ES-I3 (cell line): ENCODE data around the gene DPY19L3.
"Not testable (repeated sequence)": the region's sequence is repeated elsewhere in the genome, so short reads cannot be mapped to it uniquely, and the experiment has no call there.

ENCODE experiments used
- H3K36me3 ChIP-seq: 2 replicates; pipeline ENCODE4 v1.6.1; 2013; ENCODE audit warnings: mild to moderate bottlenecking, low read length, control low read depth, moderate library complexity; ENCODE audit not compliant: insufficient read depth
- H3K4me1 ChIP-seq: 2 replicates; pipeline ENCODE4 v1.6.1; 2013; ENCODE audit warnings: mild to moderate bottlenecking, control low read depth, low read length; ENCODE audit not compliant: insufficient read depth
- H3K9ac ChIP-seq: 2 replicates; pipeline ENCODE4 v1.6.1; 2013; ENCODE audit warnings: low read depth, mild to moderate bottlenecking, low read length, moderate library complexity
- H3K9me3 ChIP-seq: 2 replicates; pipeline ENCODE4 v1.6.1; 2013; ENCODE audit warnings: mild to moderate bottlenecking, low read length, moderate library complexity; ENCODE audit not compliant: control insufficient read depth, insufficient read depth

The DPY19L3 gene

DNA sequence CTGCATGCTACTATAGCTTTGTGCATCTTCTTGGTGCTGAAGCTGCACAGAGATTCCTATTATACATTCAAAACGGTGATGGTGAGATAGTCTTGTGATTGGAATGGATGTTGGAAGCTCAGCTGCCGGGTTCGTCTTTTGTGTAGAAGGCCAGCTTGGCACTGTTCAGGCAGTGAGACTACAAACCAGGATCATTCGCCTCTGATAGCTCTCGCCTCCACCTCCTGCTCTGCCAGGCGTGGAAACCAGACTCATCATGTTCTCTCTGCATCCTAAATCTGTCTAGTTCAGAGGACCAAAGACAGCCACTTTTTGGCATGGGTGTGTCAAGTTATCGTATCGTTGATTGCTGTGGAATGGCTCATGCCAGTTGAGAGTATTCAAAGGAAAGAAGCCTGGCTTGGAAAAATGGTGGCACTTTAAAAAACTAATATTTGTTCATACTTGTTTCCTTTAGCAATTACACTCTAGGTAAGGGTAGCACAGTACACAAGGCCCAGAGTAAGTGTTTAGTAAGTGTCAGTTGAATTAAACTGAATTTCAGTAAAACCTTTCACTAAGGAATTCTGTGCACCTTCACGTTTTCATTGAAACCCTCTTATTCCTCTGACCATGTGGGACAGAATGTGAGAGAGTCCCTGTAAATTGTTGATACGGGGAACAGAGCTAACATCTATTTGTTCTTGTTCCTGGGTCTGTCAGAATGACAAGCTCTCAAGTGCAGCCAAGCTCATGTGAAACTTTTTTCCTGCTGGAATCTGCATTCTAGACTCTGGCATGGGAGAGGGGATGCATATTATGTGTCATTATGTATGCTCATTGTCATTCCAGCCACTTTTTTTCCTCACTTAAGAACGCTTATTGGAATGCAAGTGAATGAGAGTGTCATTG lies 69.8 kb downstream of the DPY19L3 start:
- H3K4me1 ChIP-seq: no peaks in the 10 kb centered on the region; the same call in 1 of the 2 replicates
- no peak overlapping the region for H3K9ac ChIP-seq
- H3K9me3 ChIP-seq: no peaks in the 10 kb centered on the region
- peaks cover 4% of the 10 kb centered on the region; the same call in 1 of the 2 replicates for H3K36me3 ChIP-seq

DNA sequence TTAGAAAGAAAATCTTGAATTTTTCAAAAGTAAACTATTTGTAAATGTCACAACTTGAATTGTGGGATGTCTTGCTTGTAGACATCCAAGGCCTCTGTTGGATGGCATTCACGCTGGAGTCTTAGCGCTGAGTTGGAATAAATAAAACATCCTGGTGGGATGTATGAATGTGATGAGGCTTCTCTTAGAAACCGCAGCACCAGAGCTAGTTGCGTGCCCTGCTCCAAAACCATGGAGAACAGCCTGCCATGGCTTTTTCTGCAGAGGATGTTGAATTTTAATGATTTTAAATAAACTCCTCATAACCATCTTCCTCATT lies 70.4 kb downstream of the DPY19L3 start:
- Histone ChIP-seq H3K9me3 (no peaks in the 10 kb centered on the region), H3K4me1 (no peaks in the 10 kb centered on the region; the same call in 1 of the 2 replicates), H3K36me3 (peaks cover 9% of the 10 kb centered on the region; the same call in 1 of the 2 replicates)

DNA sequence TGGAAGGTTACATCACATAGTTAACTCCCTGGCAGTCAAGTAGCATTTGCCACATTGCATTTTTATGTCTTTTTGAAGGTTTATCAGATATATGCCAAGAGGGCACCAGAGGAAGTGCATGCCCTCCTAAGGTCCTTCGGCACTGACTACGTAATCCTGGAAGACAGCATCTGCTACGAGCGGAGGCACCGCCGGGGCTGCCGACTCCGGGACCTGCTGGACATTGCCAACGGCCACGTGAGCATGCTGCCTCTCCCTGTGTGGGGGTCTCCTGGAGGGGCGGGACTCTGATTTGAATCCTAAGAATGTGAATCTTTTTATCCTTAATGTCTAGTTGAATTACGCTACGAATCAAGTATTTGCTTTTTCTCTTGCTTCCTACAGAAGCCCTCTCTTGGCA lies 74.8 kb downstream of the DPY19L3 start:
- Histone ChIP-seq H3K9ac (no peak overlapping the region), H3K4me1 (no peaks in the 10 kb centered on the region; the same call in 1 of the 2 replicates), H3K36me3 (peaks cover 22% of the 10 kb centered on the region), H3K9me3 (no peaks in the 10 kb centered on the region)

More for the DNA sequence above, 70.4 kb downstream of the DPY19L3 start:
- H3K9ac ChIP-seq: no peak overlapping the region

GRCh38 chr19:32483574-32483973 lies 78.0 kb downstream of the DPY19L3 start:
- H3K9me3 ChIP-seq: 0 out of 2 replicates have a peak, but pooled peaks cover 4% of the 10 kb centered on the region
- no peak overlapping the region for H3K9ac ChIP-seq
- H3K36me3 ChIP-seq: peaks cover 22% of the 10 kb centered on the region
- H3K4me1 ChIP-seq: no peaks in the 10 kb centered on the region

DNA sequence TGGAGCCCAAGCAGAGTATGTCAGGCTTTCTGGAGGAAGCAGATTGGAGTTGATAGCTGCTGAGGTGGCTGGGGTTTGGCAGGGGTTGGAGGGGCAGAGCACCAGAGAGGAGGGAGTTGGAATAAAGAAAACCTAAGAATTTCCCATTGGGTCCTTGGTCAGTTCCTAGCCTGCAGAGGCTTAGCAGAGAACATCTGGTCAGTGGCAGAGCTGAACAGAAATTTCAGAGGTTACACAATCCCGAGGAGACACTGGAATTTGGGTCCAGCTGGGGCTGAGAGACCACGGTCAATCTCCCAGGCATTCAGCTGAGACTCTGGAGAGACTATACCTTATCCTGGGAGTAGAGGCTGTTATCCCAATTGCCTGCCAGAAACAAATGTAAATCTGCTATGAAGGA lies 84.4 kb downstream of the DPY19L3 start:
- H3K9ac ChIP-seq: no peak overlapping the region
- H3K4me1 ChIP-seq: no peaks in the 10 kb centered on the region

DNA sequence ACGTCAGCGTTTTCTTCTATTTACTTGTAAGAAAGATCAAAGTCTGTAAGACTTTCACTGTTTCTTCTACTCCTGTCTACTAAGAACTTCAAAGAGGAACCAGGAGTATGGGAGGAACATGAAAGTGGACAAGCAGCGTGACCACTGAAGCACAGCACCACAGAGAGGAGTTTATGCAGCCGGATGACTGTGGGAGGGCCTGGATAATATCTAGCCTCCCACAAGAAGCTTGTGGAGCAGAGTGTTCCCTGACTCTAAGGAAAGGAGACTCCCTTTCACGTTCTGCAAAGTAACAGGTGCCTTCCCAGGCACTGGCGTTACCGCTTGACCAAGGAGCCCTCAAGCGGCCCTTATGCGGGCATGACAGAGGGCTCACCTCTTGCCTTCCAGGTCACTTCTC lies 91.8 kb downstream of the DPY19L3 start:
- H3K4me1 ChIP-seq: no peaks in the 10 kb centered on the region
- no peaks in the 10 kb centered on the region for H3K9me3 ChIP-seq
- H3K36me3 ChIP-seq: no peaks in the 10 kb centered on the region
- H3K9ac ChIP-seq: no peak overlapping the region

More for the DNA sequence above, 84.4 kb downstream of the DPY19L3 start:
- Histone ChIP-seq H3K9me3 (0 out of 2 replicates have a peak, but pooled peaks cover 4% of the 10 kb centered on the region), H3K36me3 (no peaks in the 10 kb centered on the region; the same call in none of the 2 replicates)

GRCh38 chr19:32498648-32499200 lies 93.2 kb downstream of the DPY19L3 start:
- Histone ChIP-seq H3K4me1 (no peaks in the 10 kb centered on the region), H3K36me3 (no peaks in the 10 kb centered on the region), H3K9me3 (no peaks in the 10 kb centered on the region), H3K9ac (no peak overlapping the region)

GRCh38 chr19:32512498-32512897 lies 106.9 kb downstream of the DPY19L3 start:
- not testable (repeated sequence) for H3K4me1 ChIP-seq, H3K36me3 ChIP-seq, H3K9me3 ChIP-seq, H3K9ac ChIP-seq

GRCh38 chr19:32519023-32519422 lies 113.5 kb downstream of the DPY19L3 start:
- Histone ChIP-seq H3K4me1 (no peaks in the 10 kb centered on the region), H3K36me3 (no peaks in the 10 kb centered on the region), H3K9me3 (0 out of 2 replicates have a peak, but pooled peaks cover 2% of the 10 kb centered on the region), H3K9ac (no peak overlapping the region)

DNA sequence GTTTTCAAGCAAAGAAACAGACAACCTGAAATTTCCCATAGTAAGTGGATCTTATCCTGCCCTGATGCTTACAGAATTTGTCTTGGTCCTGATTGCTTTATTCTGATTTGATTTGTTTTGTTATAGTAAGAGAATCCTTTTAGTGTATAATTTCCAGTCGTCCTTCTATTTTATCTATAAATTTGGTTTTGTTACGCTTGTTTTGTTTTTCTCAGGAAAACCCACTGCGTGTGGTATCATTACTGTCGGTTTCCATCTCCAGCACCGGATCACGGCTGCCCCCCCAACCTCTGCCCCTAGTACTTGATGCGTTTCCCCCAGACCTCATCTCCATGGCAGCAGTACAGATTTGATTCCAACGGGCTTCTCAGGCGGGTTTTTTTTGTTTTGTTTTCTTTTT lies 117.4 kb downstream of the DPY19L3 start:
- Histone ChIP-seq H3K4me1 (no peaks in the 10 kb centered on the region), H3K9me3 (no peaks in the 10 kb centered on the region), H3K9ac (no peak overlapping the region), H3K36me3 (no peaks in the 10 kb centered on the region)

GRCh38 chr19:32526895-32527294 lies 121.3 kb downstream of the DPY19L3 start:
- Histone ChIP-seq H3K36me3 (no peaks in the 10 kb centered on the region), H3K9ac (no peak overlapping the region), H3K9me3 (no peaks in the 10 kb centered on the region), H3K4me1 (no peaks in the 10 kb centered on the region)

GRCh38 chr19:32530773-32531172 lies 125.2 kb downstream of the DPY19L3 start:
- Histone ChIP-seq H3K9me3 (no peaks in the 10 kb centered on the region), H3K36me3 (no peaks in the 10 kb centered on the region), H3K9ac (no peak overlapping the region), H3K4me1 (no peaks in the 10 kb centered on the region)

- no peaks in the 10 kb centered on the region for H3K4me1 ChIP-seq
- H3K36me3 ChIP-seq: no peaks in the 10 kb centered on the region
- no peak overlapping the region for H3K9ac ChIP-seq
- H3K9me3 ChIP-seq: no peaks in the 10 kb centered on the region
These were observed 126.7 kb downstream of the DPY19L3 start for GRCh38 chr19:32532233-32532632.
